Endothelial cell of umbilical vein (primary cell): ENCODE data around the gene KCNE2. TPM values are rescaled to one million over a fixed set of nuclear protein-coding genes. Genes with fewer than 3 reads are reported as not detected.

Source experiments
- BruUV-seq: library from RNA; stranded (reverse); fragments of 400-500 nt; replicated peaks from 2 replicates; lab custom pipeline; 2021; lab: Mats Ljungman, UMichigan
- CTCF ChIA-PET: fragments of 300-600, 350-600 bp; sonication (Branson Sonifier 250); formaldehyde crosslinking; loops from one replicate; lab custom pipeline; 2021; ENCODE audit warnings: antibody characterized with exemption, inconsistent platforms; lab: Charles Lee
- POLR2A ChIA-PET: fragments of 300-600, 350-600 bp; sonication (Branson Sonifier 250); formaldehyde crosslinking; loops from one replicate; lab custom pipeline; 2021; ENCODE audit warnings: antibody characterized with exemption, inconsistent platforms; lab: Charles Lee
- DNase-seq: peaks from one replicate; pipeline ENCODE4 v3.0.0-alpha.2; 2011; ENCODE audit warnings: low read depth, low spot score
- FAIRE-seq: peaks from 2 replicates; lab custom pipeline; 2011; peaks lifted over from hg19 to GRCh38; lab: Jason Lieb, UNC
- H2AFZ ChIP-seq: 2 replicates; pipeline ENCODE4 v1.6.0; 2012; ENCODE audit warnings: low read depth, low read length, control low read depth, inconsistent platforms
- H3K27ac ChIP-seq: 2 replicates; pipeline ENCODE4 v1.5.1; 2011; ENCODE audit warnings: low read depth, mild to moderate bottlenecking, control low read depth, low read length, moderate library complexity; ENCODE audit not compliant: insufficient read depth
- H3K27me3 ChIP-seq, 2 experiments: 2 replicates each; pipeline versions ENCODE4 v1.6.0 to v1.6.1; 2011; ENCODE audit warnings: low read length in 2 of 2, mixed read lengths in 1 of 2; ENCODE audit not compliant: control insufficient read depth in 2 of 2, insufficient read depth in 2 of 2
- H3K36me3 ChIP-seq, 2 experiments: 2 replicates in 1 of 2; 3 replicates in 1 of 2; pipeline ENCODE4 v1.5.1; 2011; ENCODE audit warnings: low read length in 2 of 2, mild to moderate bottlenecking in 1 of 2, moderate library complexity in 1 of 2; ENCODE audit not compliant: control insufficient read depth in 2 of 2, insufficient read depth in 2 of 2; ENCODE audit errors: extremely low read depth in 1 of 2
- H3K4me1 ChIP-seq: 3 replicates; pipeline ENCODE4 v1.5.1; 2011; ENCODE audit warnings: mild to moderate bottlenecking, low read length; ENCODE audit not compliant: control insufficient read depth, insufficient read depth; ENCODE audit errors: extremely low read depth
- H3K4me2 ChIP-seq: 2 replicates; pipeline ENCODE4 v1.6.1; 2011; ENCODE audit warnings: low read length, control low read depth, mixed read lengths; ENCODE audit not compliant: insufficient read depth
- H3K4me3 ChIP-seq, 3 experiments: fragments of 200-600 bp in 1 of 3; sonication (generic), shearing (Covaris generic) in 1 of 3; replicated peaks in 1 of 3; 2 replicates each; pipeline ENCODE4 v1.5.1; 2011 to 2016; ENCODE audit warnings: control low read depth in 3 of 3, low read length in 3 of 3, mild to moderate bottlenecking in 2 of 3, inconsistent platforms in 1 of 3, low read depth in 1 of 3, moderate library complexity in 1 of 3; ENCODE audit not compliant: insufficient read depth in 1 of 3
- H3K79me2 ChIP-seq: 2 replicates; pipeline ENCODE4 v1.6.0; 2012; ENCODE audit warnings: low read length, inconsistent platforms; ENCODE audit not compliant: control insufficient read depth, insufficient read depth
- H3K9ac ChIP-seq: replicated peaks from 2 replicates; pipeline ENCODE3; 2011; ENCODE audit warnings: low read length, control low read depth; ENCODE audit not compliant: insufficient read depth; ENCODE audit errors: extremely low read depth
- H3K9me1 ChIP-seq: replicated peaks from 3 replicates; pipeline ENCODE4 v1.6.0; 2011; ENCODE audit warnings: mild to moderate bottlenecking, low read length; ENCODE audit not compliant: control insufficient read depth, insufficient read depth; ENCODE audit errors: extremely low read depth
- H3K9me3 ChIP-seq: replicated peaks from 2 replicates; pipeline ENCODE4 v1.5.1; 2012; ENCODE audit warnings: low read length, inconsistent platforms; ENCODE audit not compliant: control insufficient read depth, insufficient read depth
- H4K20me1 ChIP-seq: replicated peaks from 2 replicates; pipeline ENCODE3; 2011; ENCODE audit warnings: mild to moderate bottlenecking, low read length; ENCODE audit not compliant: control insufficient read depth, insufficient read depth; ENCODE audit errors: extremely low read depth
- CTCF ChIP-seq, 2 donors: IDR thresholded peaks; 1 replicate in 1 of 2; 2 replicates in 1 of 2; pipeline ENCODE4 v1.5.1; 2011; ENCODE audit warnings: low read length in 2 of 2, mild to moderate bottlenecking in 2 of 2, moderate library complexity in 2 of 2, control low read depth in 1 of 2, inconsistent platforms in 1 of 2, low read depth in 1 of 2; ENCODE audit not compliant: insufficient read depth in 1 of 2; ENCODE audit errors: extremely low read depth in 1 of 2
- EZH2 ChIP-seq: IDR thresholded peaks from 2 replicates; pipeline ENCODE4 v1.6.1; 2012; ENCODE audit warnings: borderline replicate concordance, low read depth, mild to moderate bottlenecking, moderate library complexity, low read length, inconsistent platforms; ENCODE audit not compliant: severe bottlenecking
- FOS ChIP-seq: IDR thresholded peaks from 2 replicates; pipeline ENCODE4 v1.6.1; 2011; ENCODE audit warnings: mild to moderate bottlenecking, low read length, moderate library complexity, borderline replicate concordance; ENCODE audit not compliant: insufficient read depth
- GATA2 ChIP-seq: IDR thresholded peaks from 2 replicates; pipeline ENCODE4 v1.7.0; 2011; ENCODE audit warnings: low read depth, mild to moderate bottlenecking, moderate library complexity, mixed read lengths, low read length; ENCODE audit not compliant: insufficient read length, insufficient read depth
- JUN ChIP-seq: IDR thresholded peaks from 2 replicates; pipeline ENCODE4 v1.6.1; 2011; ENCODE audit warnings: borderline replicate concordance, low read depth; ENCODE audit not compliant: insufficient read length, insufficient read depth
- MYC ChIP-seq: IDR thresholded peaks from one replicate; pipeline ENCODE4 v1.6.1; 2011; ENCODE audit warnings: mild to moderate bottlenecking, low read depth, low read length
- POLR2A ChIP-seq: IDR thresholded peaks from 2 replicates; pipeline ENCODE4 v1.6.1; 2012; ENCODE audit warnings: low read depth, mild to moderate bottlenecking, control low read depth, low read length
- POLR2AphosphoS5 ChIP-seq: IDR thresholded peaks from 2 replicates; pipeline ENCODE4 v1.6.1; 2012; ENCODE audit warnings: low read depth, mild to moderate bottlenecking, control low read depth, low read length, moderate library complexity; ENCODE audit not compliant: insufficient read depth
- dilution Hi-C: fragments of 300-500 bp; cut with MboI; formaldehyde crosslinking; loops from one replicate; pipeline ENCODE4 v1.15.0; 2019; ENCODE audit warnings: low sequenced_read_pairs; ENCODE audit not compliant: extremely low pct_ligation_motif_present
- intact Hi-C: fragments of 100-400 bp; cut with micrococcal nuclease; formaldehyde crosslinking; loops from one replicate; pipeline ENCODE4 v1.10.0; 2022
- polyA plus RNA-seq, 4 experiments: library from polyadenylated mRNA; depleted of rRNA in 3 of 4; stranded (reverse) in 3 of 4; unstranded in 1 of 4; fragments of >200 nt; gene quantifications; 2 replicates each; pipeline versions ENCODE4 v1.2.1 to v1.2.3, GENCODE V29; 2011 to 2012; ENCODE audit warnings: missing spikeins in 1 of 4
- total RNA-seq: library from RNA; stranded (reverse); gene quantifications from 2 replicates; pipeline ENCODE4 v1.2.3, GENCODE V29; 2021

KCNE2 gene
- total and polyA plus RNA-seq, 2 donors (not counting 3 experiments of a cell fraction or from before 2014, with no cell fraction given), result not detected

GRCh38 chr21:34331726-34332125, 32.1 kb upstream of the KCNE2 start:
- TF ChIP-seq POLR2AphosphoS5 (no peak), MYC (no peak), GATA2 (no peak), EZH2 (no peak), FOS (no peak)
- no peak overlapping the region for H3K4me2 ChIP-seq
- no TSS peak for BruUV-seq
- DNase-seq, result no peak
- H2AFZ ChIP-seq, result no peak overlapping the region
- CTCF ChIA-PET, result interaction anchor here (1.4 to 1.5 kb wide), 2 partner anchors 16 to 408 kb away, joined by 5 to 7 read pairs; no protein-coding TSS in a partner anchor
- H3K27me3 ChIP-seq, result peaks cover 0 to 4% of the 10 kb centered on the region in 2 experiments
- intact Hi-C loops, result no loop called here
- peaks cover 6% of the 10 kb centered on the region for H3K4me1 ChIP-seq
- H3K4me3 ChIP-seq, result no peak overlapping the region
- no peak for FAIRE-seq
- POLR2A ChIA-PET, result no interaction called here
- dilution Hi-C loops, result no loop called here
- no peaks in the 10 kb centered on the region for H3K9me1 ChIP-seq
- no peaks in the 10 kb centered on the region for H4K20me1 ChIP-seq
- no peaks in the 10 kb centered on the region for H3K9me3 ChIP-seq
- H3K9ac ChIP-seq, result no peak overlapping the region
- H3K36me3 ChIP-seq, result no peaks in the 10 kb centered on the region
- no peak overlapping the region for H3K27ac ChIP-seq
- H3K79me2 ChIP-seq, result no peaks in the 10 kb centered on the region

DNA sequence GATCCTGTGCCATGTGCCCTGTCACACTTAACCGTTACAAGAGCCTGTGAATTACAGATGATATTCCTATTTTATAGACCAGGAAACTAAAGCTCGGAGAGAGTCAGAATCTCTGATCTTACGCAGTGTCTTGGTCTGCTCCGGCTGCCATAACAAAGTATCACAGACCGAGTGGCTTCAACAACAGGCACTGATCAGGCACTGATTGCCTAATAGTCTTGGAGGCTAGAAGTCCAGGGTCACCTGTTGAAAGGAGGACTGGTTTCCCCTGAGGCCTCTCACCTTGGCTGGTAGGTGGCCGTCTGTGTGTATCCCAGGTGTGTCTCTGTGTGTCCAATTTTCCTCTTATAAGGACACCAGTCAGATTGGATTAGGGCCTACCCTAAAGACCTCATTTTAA, 31.5 kb upstream of the KCNE2 start:
- Histone ChIP-seq H3K27ac (no peak overlapping the region), H3K9me1 (no peaks in the 10 kb centered on the region), H3K9me3 (no peaks in the 10 kb centered on the region), H3K27me3 (peaks cover 0 to 4% of the 10 kb centered on the region in 2 experiments), H3K4me2 (no peak overlapping the region), H3K9ac (no peak overlapping the region), H3K4me1 (peaks cover 10% of the 10 kb centered on the region), H4K20me1 (no peaks in the 10 kb centered on the region), H3K4me3 (no peak overlapping the region), H2AFZ (no peak overlapping the region), H3K36me3 (no peaks in the 10 kb centered on the region), H3K79me2 (no peaks in the 10 kb centered on the region)
- DNase-seq (no peak), FAIRE-seq (no peak)
- intact Hi-C loops, result no loop called here
- CTCF ChIA-PET, result interaction anchor here (1.4 kb wide), 1 partner anchor 408 kb away, joined by 5 read pairs; no protein-coding TSS in a partner anchor
- dilution Hi-C loops, result no loop called here
- TF ChIP-seq MYC, result no peak
- no peak for TF ChIP-seq EZH2
- no peak for TF ChIP-seq GATA2
- no peak for TF ChIP-seq JUN
- TF ChIP-seq POLR2A, result no peak
- no peak for TF ChIP-seq CTCF (IDR thresholded peaks at IDR 0.05; ENCODE audit: extremely low read depth in 1 of 2, insufficient read depth in 1 of 2, low read depth in 1 of 2, low read length in 2 of 2)
- TF ChIP-seq POLR2AphosphoS5, result no peak
- BruUV-seq, result no TSS peak
- POLR2A ChIA-PET, result no interaction called here
